ENCODE measurements around the gene RNF114.

Gene RNF114

DNA sequence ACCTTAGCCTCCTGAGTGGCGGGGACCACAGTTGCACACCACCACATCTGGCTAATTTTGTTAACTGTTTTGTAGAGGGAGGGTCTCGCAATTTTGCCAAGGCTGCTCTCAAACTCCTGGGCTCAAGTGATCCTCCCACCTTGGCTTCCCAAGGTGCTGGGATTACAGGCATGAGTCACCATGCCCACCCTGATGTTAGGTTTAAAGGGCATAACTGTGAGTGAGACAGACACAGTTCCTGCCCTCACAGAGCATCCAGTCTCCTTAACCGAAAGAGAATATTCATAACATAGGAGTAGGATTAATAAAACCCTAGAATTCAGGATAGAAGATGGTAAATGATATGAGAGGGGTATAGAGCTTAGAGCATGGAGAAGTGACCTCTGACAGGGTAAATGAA is 17.8 kb upstream of the RNF114 start:
- TF ChIP-seq, protein P1, sequence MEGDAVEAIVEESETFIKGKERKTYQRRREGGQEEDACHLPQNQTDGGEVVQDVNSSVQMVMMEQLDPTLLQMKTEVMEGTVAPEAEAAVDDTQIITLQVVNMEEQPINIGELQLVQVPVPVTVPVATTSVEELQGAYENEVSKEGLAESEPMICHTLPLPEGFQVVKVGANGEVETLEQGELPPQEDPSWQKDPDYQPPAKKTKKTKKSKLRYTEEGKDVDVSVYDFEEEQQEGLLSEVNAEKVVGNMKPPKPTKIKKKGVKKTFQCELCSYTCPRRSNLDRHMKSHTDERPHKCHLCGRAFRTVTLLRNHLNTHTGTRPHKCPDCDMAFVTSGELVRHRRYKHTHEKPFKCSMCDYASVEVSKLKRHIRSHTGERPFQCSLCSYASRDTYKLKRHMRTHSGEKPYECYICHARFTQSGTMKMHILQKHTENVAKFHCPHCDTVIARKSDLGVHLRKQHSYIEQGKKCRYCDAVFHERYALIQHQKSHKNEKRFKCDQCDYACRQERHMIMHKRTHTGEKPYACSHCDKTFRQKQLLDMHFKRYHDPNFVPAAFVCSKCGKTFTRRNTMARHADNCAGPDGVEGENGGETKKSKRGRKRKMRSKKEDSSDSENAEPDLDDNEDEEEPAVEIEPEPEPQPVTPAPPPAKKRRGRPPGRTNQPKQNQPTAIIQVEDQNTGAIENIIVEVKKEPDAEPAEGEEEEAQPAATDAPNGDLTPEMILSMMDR (IDR thresholded peaks at IDR 0.05; ENCODE audit: control insufficient read depth, insufficient read depth, low read depth, low read length, missing control alignments), result no peak
- H3K4me3 ChIP-seq (ENCODE audit: control insufficient read depth, low read depth, low read length), result no peak overlapping the region
- no peak for DNase-seq (ENCODE audit: low read depth)

DNA sequence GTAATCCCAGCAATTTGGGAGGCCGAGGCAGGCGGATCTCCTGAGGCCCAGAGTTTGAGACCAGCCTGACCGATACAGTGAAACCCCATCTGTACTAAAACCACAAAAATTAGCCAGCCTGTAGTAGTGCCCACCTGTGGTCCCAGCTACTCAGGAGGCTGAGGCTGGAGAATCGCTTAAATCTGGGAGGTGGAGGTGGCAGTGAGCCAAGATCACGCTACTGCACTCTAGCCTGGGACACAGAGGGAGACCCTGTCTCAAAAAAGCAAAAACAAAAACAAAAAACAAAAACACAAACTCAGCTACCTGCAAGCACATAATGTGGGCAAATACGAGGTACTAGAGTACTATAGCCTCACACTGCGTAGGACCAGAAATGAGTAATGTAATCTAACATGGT is 17.2 kb upstream of the RNF114 start:
- TF ChIP-seq, protein P1 (IDR thresholded peaks at IDR 0.05; ENCODE audit: control insufficient read depth, insufficient read depth, low read depth, low read length, missing control alignments), result no peak
- no peak overlapping the region for H3K4me3 ChIP-seq (ENCODE audit: control insufficient read depth, low read depth, low read length)
- no peak for DNase-seq (ENCODE audit: low read depth)

DNA sequence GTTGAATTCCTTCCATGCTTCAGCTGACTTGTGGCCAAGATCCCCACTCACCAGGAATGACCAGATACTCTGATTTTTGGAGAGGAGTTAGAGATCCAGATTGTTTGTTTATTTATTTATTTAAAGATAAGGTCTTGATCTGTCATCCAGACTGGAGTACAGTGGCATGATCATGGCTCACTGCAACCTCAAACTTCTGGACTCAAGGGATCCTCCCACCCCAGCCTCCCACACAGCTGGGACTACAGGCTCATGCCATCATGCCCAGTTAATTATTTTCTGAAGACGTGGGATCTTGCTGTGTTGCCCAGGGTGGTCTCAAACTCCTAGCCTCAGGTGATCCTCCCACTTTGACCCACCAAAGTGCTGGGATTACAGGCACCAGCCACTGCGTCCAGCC is 16.7 kb upstream of the RNF114 start:
- TF ChIP-seq, protein P1 (IDR thresholded peaks at IDR 0.05; ENCODE audit: control insufficient read depth, insufficient read depth, low read depth, low read length, missing control alignments), result no peak
- no peak overlapping the region for H3K4me3 ChIP-seq (ENCODE audit: control insufficient read depth, low read depth, low read length)
- no peak for DNase-seq (ENCODE audit: low read depth)

DNA sequence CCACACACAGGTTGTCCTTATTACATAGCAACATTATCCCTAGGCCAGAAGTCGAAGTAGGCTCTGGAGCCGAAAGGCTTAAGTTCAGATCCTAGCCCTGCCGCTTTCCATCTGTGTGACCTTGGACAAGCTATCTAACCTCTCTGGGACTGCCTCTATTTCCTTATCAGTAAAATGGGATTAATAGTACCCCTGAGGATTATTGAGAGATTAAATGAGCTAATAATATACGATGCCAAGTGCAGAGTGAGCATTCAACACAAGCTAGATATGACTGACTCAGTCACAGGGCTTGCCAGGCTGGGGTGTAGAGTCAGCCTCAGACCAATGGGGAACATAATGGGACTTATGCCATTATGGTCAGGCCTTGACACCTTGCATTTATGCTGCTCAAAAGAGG is 11.9 kb upstream of the RNF114 start:
- TF ChIP-seq, protein P1 (IDR thresholded peaks at IDR 0.05; ENCODE audit: control insufficient read depth, insufficient read depth, low read depth, low read length, missing control alignments), result no peak
- DNase-seq (ENCODE audit: low read depth), result no peak
- H3K4me3 ChIP-seq (ENCODE audit: control insufficient read depth, low read depth, low read length), result no peak overlapping the region

DNA sequence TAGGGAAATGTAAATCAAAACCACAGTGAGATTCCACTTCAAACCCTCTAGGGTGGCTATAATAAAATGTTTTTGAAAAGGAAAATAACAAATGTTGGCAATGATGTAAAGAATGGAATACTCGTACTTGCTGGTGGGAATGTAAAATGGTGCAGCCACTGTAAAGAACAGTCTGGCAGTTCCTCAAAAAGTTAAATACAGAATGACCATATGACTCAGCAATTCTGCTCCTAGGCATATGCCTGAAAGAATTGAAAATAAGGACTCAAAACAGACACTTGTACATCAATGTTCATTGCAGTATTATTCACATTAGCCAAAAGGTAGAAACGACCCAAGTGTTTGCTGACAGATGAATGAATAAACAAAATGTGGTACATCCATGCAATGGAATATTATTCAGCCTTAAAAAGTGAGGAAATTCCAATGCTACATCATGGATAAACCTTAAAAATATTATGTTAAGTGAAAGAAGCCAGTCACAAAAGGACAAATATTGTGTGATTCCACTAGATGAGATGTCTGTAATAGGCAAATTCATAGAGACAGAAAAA is 10.2 kb upstream of the RNF114 start:
- TF ChIP-seq, protein P1 (IDR thresholded peaks at IDR 0.05; ENCODE audit: control insufficient read depth, insufficient read depth, low read depth, low read length, missing control alignments), result no peak
- no peak overlapping the region for H3K4me3 ChIP-seq (ENCODE audit: control insufficient read depth, low read depth, low read length)
- no peak for DNase-seq (ENCODE audit: low read depth)

DNA sequence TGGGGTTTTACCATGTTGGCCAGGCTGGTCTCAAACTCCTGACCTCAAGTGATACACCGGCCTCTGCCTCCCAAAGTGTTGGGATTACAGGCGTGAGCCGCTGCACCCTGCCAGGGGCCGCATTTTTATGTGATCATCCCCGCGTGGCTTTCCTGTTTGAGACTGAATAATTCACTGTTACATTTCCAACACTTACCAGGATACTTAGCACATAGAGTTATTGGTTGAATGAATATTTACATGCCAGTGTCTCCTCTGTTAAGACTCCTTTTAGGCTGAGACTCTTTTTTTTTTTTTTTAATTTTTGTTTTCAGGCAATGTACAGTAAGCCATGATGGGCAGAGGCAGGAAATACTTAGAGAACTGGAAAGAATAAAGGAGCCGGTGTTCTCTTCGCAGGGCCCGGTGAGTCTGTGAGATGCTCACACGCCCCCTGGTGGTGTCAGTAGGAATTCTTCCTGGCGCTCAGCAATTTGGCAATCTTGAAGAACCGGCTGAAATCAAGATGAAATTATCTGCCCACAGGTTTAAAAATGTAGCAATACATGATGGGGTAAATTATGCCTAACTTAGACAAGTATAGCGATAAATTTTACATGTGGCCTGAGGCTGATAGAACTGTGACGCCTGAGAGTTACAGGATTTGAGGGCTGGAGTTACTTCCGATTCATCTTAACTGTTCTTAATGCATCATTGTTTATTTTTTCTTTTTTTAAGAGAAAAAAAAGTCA is 7.6 kb upstream of the RNF114 start:
- TF ChIP-seq, protein P1 (IDR thresholded peaks at IDR 0.05; ENCODE audit: control insufficient read depth, insufficient read depth, low read depth, low read length, missing control alignments), result peak; percentile 85
- DNase-seq (ENCODE audit: low read depth), result peak; percentile 78

More for the DNA sequence above, 7.6 kb upstream of the RNF114 start:
- no peak overlapping the region for H3K4me3 ChIP-seq (ENCODE audit: control insufficient read depth, low read depth, low read length)

All from AG09309 (cell line).